Neutrophil (primary cell): Measurements from ENCODE around the gene ARHGEF1.

Experiments
- H3K27ac ChIP-seq: fragments of 200-600 bp; sonication (generic); 2 replicates; pipeline ENCODE4 v1.5.1; 2016; ENCODE audit warnings: mild to moderate bottlenecking, moderate library complexity
- H3K27me3 ChIP-seq: fragments of 200-600 bp; sonication (generic); 2 replicates; pipeline ENCODE4 v1.6.0; 2016; ENCODE audit warnings: mild to moderate bottlenecking
- H3K36me3 ChIP-seq: fragments of 200-600 bp; sonication (generic); 2 replicates; pipeline ENCODE4 v1.5.1; 2017
- H3K4me1 ChIP-seq, 2 experiments: fragments of 200-600 bp in 1 of 2; sonication (generic) in 1 of 2; 1 replicate in 1 of 2; 2 replicates in 1 of 2; pipeline versions ENCODE4 v1.5.1 to v1.6.1; 2013 to 2016; ENCODE audit warnings: low read depth in 1 of 2, low read length in 1 of 2, mild to moderate bottlenecking in 1 of 2, moderate library complexity in 1 of 2; ENCODE audit not compliant: control insufficient read depth in 1 of 2, insufficient read depth in 1 of 2
- H3K4me3 ChIP-seq, 2 experiments: fragments of 200-600 bp in 1 of 2; sonication (generic) in 1 of 2; 1 replicate in 1 of 2; 2 replicates in 1 of 2; pipeline ENCODE4 v1.5.1; 2013 to 2016; ENCODE audit warnings: low read depth in 1 of 2, low read length in 1 of 2, mild to moderate bottlenecking in 1 of 2, moderate library complexity in 1 of 2
- H3K9me3 ChIP-seq: fragments of 200-600 bp; sonication (generic); 2 replicates; pipeline ENCODE4 v1.5.1; 2016
- CTCF ChIP-seq: fragments of 200-600 bp; sonication (generic); IDR thresholded peaks from 2 replicates; pipeline ENCODE4 v1.5.1; 2016; ENCODE audit warnings: antibody characterized with exemption

Gene ARHGEF1

GRCh38 chr19:41944336-41944735 is 61.4 kb downstream of the ARHGEF1 start:
- Histone ChIP-seq H3K4me3 (no peak overlapping the region), H3K36me3 (no peaks in the 10 kb centered on the region), H3K27me3 (peaks cover 43% of the 10 kb centered on the region), H3K4me1 (peaks cover 0 to 12% of the 10 kb centered on the region in 2 experiments), H3K27ac (no peak overlapping the region), H3K9me3 (no peaks in the 10 kb centered on the region)
- TF ChIP-seq CTCF = no peak

GRCh38 chr19:41945135-41945766 is 62.3 kb downstream of the ARHGEF1 start:
- TF ChIP-seq CTCF = no peak
- H3K9me3 ChIP-seq = no peaks in the 10 kb centered on the region
- H3K27ac ChIP-seq = no peak overlapping the region
- no peak overlapping the region for H3K4me3 ChIP-seq
- H3K4me1 ChIP-seq = peaks cover 0 to 6% of the 10 kb centered on the region in 2 experiments
- no peaks in the 10 kb centered on the region for H3K36me3 ChIP-seq
- H3K27me3 ChIP-seq = peaks cover 34% of the 10 kb centered on the region

GRCh38 chr19:41947091-41947490 is 64.1 kb downstream of the ARHGEF1 start:
- no peak for TF ChIP-seq CTCF
- Histone ChIP-seq H3K4me3 (no peak overlapping the region), H3K27ac (no peak overlapping the region), H3K4me1 (peaks cover 0 to 4% of the 10 kb centered on the region in 2 experiments), H3K9me3 (no peaks in the 10 kb centered on the region), H3K36me3 (no peaks in the 10 kb centered on the region), H3K27me3 (peaks cover 15% of the 10 kb centered on the region)

- no peak overlapping the region for H3K4me3 ChIP-seq
- H3K4me1 ChIP-seq = peaks cover 0 to 4% of the 10 kb centered on the region in 2 experiments
- H3K36me3 ChIP-seq = peaks cover 25% of the 10 kb centered on the region
- H3K9me3 ChIP-seq = no peaks in the 10 kb centered on the region
- H3K27ac ChIP-seq = no peak overlapping the region
- no peaks in the 10 kb centered on the region for H3K27me3 ChIP-seq
- peak; percentile 93 for TF ChIP-seq CTCF
Observed at GRCh38 chr19:41951686-41952172, 68.7 kb downstream of the ARHGEF1 start.

- Histone ChIP-seq H3K27ac (no peak overlapping the region), H3K4me3 (no peak overlapping the region), H3K4me1 (peaks cover 20 to 24% of the 10 kb centered on the region in 2 experiments), H3K36me3 (peaks cover 31% of the 10 kb centered on the region), H3K27me3 (no peaks in the 10 kb centered on the region), H3K9me3 (no peaks in the 10 kb centered on the region)
- TF ChIP-seq CTCF = no peak
Observed at GRCh38 chr19:41955521-41955920, 72.5 kb downstream of the ARHGEF1 start.
